NCI-H1417 (cell line): ENCODE measurements around the gene ECM1.
A peak's percentile ranks its signal among the peaks of the same experiment; 100 is the strongest.

ENCODE experiments used
- DNase-seq, 3 experiments: peaks; one replicate each; lab custom pipeline; 2025; lab: John Stamatoyannopoulos, UW

ECM1 gene

GRCh38 chr1:150512846-150513245 is 4.9 kb downstream of the ECM1 start:
- DNase-seq: no peak

- DNase-seq: no peak
These were observed 5.5 kb downstream of the ECM1 start for GRCh38 chr1:150513351-150513791.

- DNase-seq: no peak
These were observed 6.4 kb downstream of the ECM1 start for GRCh38 chr1:150514260-150514659.

- no peak for DNase-seq
These were observed 7.0 kb downstream of the ECM1 start for GRCh38 chr1:150514913-150515327.

- peak; percentile 95 to 100 (median 98) for DNase-seq
These were observed 7.6 kb downstream of the ECM1 start, which contains the start of gene FALEC for GRCh38 chr1:150515328-150516049. Gene FALEC (plus strand): TSS chr1:150515752.

GRCh38 chr1:150516050-150516591 is 8.2 kb downstream of the ECM1 start:
- peak; percentile 44 to 74 (median 74) for DNase-seq

GRCh38 chr1:150516616-150517015 is 8.7 kb downstream of the ECM1 start:
- DNase-seq: peak; percentile 44 to 70 (median 65)

GRCh38 chr1:150521196-150521968 is 13.5 kb downstream of the ECM1 start:
- no peak for DNase-seq

GRCh38 chr1:150525348-150525747 is 17.4 kb downstream of the ECM1 start:
- no peak for DNase-seq

- no peak for DNase-seq
These were observed 20.3 kb downstream of the ECM1 start for GRCh38 chr1:150528196-150528595.

GRCh38 chr1:150529017-150529416 is 21.1 kb downstream of the ECM1 start:
- no peak for DNase-seq

- no peak for DNase-seq
These were observed 22.7 kb downstream of the ECM1 start for GRCh38 chr1:150530491-150531159.

- DNase-seq: no peak
These were observed 25.0 kb downstream of the ECM1 start for GRCh38 chr1:150532860-150533259.

- DNase-seq: no peak
These were observed 26.1 kb downstream of the ECM1 start for GRCh38 chr1:150534002-150534401.

GRCh38 chr1:150535511-150536287 is 27.8 kb downstream of the ECM1 start:
- no peak for DNase-seq

- DNase-seq: no peak
These were observed 29.2 kb downstream of the ECM1 start for GRCh38 chr1:150536836-150537731.

- no peak for DNase-seq
These were observed 30.1 kb downstream of the ECM1 start for GRCh38 chr1:150537732-150538684.

GRCh38 chr1:150543500-150544143 is 35.7 kb downstream of the ECM1 start:
- DNase-seq: peak in 2 of 3 experiments; percentile 79 to 95

- DNase-seq: peak in 2 of 3 experiments; percentile 65 to 92
These were observed 36.3 kb downstream of the ECM1 start for GRCh38 chr1:150544204-150544603.
